Measurements from ENCODE around the gene DHCR24. TPM values are rescaled to one million over a fixed set of nuclear protein-coding genes. Genes with fewer than 3 reads are reported as not detected.

DHCR24 gene
- total RNA-seq, 4 donors from 2014 or later, result 64.9 to 181 (median 125) TPM

DNA sequence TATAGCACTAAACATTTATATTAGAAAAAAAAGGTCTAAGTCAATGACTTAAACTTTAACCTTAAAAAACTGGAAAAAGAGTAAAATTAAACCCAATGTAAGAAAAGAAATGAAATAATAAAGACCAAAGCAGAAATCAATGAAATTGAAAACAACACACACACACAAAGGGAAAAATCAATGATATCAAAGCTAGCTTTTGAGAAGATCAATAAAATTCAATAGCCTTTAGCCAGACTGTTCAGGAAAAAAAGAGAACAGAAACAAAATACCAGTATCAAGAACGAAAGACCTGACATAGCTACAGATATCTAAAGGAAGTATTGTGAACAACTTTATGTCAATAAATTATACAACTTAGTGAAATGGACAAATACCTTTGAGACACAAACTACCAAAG is 7.1 kb downstream of the DHCR24 start:
- DNase-seq (ENCODE audit: low spot score) (no peak), ATAC-seq (ENCODE audit: low FRiP score) (no peak)

DNA sequence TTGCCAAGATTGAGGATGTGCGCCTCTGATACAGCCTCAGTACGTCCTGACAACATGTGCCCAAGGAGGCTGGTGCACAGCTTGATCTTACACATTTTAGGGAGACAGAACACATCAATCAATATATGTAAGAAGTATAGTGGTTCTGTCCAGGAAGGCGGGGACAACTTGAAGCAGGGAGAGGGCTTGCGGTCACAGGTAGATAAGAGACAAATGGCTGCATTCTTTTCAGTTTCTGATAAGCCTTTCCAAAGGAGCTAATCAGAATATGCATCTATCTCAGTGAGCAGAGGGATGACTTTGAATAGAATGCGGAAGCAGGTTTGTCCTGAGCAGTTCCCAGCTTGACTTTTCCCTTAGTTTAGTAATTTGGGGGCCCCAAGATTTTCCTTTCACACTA is 10.2 kb downstream of the DHCR24 start:
- DNase-seq (ENCODE audit: low spot score), result no peak
- no peak for ATAC-seq (ENCODE audit: low FRiP score)
- TF ChIP-seq, protein P1, sequence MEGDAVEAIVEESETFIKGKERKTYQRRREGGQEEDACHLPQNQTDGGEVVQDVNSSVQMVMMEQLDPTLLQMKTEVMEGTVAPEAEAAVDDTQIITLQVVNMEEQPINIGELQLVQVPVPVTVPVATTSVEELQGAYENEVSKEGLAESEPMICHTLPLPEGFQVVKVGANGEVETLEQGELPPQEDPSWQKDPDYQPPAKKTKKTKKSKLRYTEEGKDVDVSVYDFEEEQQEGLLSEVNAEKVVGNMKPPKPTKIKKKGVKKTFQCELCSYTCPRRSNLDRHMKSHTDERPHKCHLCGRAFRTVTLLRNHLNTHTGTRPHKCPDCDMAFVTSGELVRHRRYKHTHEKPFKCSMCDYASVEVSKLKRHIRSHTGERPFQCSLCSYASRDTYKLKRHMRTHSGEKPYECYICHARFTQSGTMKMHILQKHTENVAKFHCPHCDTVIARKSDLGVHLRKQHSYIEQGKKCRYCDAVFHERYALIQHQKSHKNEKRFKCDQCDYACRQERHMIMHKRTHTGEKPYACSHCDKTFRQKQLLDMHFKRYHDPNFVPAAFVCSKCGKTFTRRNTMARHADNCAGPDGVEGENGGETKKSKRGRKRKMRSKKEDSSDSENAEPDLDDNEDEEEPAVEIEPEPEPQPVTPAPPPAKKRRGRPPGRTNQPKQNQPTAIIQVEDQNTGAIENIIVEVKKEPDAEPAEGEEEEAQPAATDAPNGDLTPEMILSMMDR (IDR thresholded peaks at IDR 0.05), result no peak

More for the DNA sequence above, 7.1 kb downstream of the DHCR24 start:
- TF ChIP-seq, protein P1 (IDR thresholded peaks at IDR 0.05), result no peak

DNA sequence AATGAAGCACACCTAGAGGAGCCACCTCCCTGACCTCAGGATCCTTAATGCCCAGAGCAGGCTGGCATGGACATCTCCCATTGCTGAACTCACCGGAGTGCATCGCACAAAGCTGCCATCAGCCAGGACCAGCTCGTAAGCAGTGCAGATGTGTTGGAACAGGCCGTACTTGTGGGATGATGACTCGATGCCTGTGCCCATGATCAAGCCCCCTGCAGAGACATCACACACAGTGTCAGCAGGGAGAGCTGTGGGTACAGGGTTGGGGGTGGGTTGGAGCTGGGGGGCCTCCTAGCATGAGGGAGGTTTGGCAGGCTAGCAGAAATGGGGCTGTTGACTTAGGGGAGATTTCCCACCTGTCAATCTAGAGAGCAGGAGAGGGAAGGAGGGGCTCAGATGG is 12.0 kb downstream of the DHCR24 start:
- TF ChIP-seq, protein P1 (IDR thresholded peaks at IDR 0.05), result no peak
- ATAC-seq (ENCODE audit: low FRiP score) (no peak), DNase-seq (ENCODE audit: low spot score) (no peak)

DNA sequence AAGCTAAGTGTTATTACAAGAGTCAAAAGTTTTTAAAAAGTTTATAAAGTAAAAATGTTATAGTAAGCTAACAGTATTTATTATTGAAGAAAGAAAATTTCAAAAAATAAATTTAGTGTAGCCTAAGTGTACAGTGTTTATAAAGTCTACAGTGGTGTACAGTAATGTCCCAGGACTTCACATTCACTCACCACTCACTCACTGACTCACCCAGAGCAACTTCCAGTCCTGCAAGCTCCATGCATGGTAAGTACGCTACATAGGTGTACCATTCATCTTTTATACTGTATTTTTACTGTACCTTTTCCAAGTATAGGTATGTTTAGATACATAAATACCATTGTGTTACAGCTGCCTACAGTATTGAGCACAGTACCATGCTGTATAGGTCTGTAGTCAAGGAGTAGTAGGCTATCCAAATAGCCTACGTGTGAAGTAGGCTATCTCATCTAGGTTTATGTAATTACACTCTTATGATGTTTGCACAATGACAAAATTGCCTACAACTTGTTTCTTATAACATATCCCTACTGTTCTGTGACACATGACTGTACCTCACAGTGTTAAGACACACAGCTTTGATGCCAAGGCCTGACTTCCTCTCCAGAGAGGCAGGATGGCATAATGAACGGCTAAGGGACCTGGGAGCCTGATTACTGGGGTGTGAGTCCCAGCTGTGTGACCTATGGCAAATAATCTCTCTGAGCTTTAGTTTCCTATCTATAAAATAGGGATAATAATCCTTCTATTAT is 12.7 kb downstream of the DHCR24 start:
- TF ChIP-seq, protein P1 (IDR thresholded peaks at IDR 0.05), result no peak
- DNase-seq (ENCODE audit: low spot score) (no peak), ATAC-seq (ENCODE audit: low FRiP score) (no peak)

DNA sequence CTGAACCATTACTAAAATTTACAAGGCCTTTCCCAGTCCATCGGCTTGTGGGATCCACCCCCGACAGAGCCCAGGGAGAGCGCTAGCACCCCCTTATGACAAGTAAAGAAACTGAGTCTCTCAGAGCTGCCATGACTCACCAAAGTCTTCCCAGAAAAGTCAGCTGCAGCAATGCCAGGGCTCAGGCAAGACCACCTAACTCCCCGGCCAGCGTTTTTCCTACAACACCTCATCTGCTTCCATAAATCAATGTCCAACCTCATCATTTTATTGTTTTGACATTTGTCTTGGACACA is 15.0 kb downstream of the DHCR24 start:
- no peak for DNase-seq (ENCODE audit: low spot score)
- ATAC-seq (ENCODE audit: low FRiP score), result no peak
- TF ChIP-seq, protein P1 (IDR thresholded peaks at IDR 0.05), result no peak

DNA sequence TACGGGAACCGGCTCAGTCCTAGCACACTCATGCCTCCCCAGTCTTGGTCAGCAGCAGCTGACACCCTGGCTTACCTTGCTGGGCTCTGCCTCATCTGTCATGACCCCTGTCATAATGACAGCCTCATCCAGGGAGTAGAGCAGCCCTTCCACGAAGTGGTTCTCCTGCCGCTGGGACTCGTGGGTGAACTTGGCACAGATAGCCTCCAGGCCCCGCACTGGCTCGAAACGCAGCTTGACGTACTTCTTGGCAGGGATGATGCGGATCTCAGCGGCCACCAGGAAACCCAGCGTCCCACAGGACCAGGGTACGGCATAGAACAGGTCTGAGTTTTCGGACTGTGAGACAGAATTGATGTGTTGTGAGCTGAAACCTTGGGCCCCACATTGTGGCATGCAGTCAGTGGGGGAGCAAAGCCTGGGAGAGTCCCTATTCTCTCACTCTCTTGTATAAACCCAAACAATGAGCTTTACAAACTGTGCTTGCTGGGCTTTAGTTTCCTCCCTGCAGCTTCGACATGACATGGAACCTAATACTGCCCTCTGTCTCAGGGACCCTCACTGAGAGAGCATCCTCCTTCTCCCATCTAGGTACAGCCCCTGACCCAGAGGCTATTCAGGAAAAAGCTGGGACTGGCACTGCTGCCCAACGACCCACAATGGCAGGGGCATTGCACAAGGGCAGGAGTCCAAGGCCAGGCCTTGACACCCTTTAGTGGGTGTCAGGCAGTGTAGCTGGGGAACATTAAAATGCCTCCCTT is 15.5 kb downstream of the DHCR24 start:
- ATAC-seq (ENCODE audit: low FRiP score) (no peak), DNase-seq (ENCODE audit: low spot score) (no peak)
- TF ChIP-seq, protein P1 (IDR thresholded peaks at IDR 0.05), result no peak

DNA sequence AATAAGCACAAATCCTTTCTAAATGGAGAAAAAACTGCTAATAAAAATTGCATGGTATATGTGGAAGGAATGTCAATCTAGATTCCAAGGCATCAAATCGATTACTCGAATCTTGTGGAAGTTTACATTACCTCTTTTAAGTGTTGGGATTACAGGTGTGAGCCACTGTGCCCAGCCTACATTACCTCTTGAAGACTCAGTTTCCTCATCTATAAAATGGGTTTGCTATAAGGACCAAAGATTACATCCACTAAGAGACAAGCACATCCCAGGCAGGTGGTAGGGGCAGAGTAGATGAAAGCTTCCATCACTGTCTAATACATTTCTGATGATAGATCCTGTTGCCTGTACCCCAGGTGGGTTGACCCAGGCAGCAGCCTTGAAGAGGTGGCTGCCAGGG is 16.1 kb downstream of the DHCR24 start:
- TF ChIP-seq, protein P1 (IDR thresholded peaks at IDR 0.05), result no peak
- no peak for DNase-seq (ENCODE audit: low spot score)
- ATAC-seq (ENCODE audit: low FRiP score), result no peak

All from omental fat pad (tissue), 4 donors.